HL-60 (cell line): ENCODE measurements around the gene CIRBP.

Source experiments
- GABPA ChIP-seq: IDR thresholded peaks from 2 replicates; pipeline ENCODE4 v1.6.1; 2012; ENCODE audit warnings: low read depth
- TF ChIP-seq, protein P1 (sequence below): IDR thresholded peaks from one replicate; pipeline ENCODE4 v1.5.1; 2011; ENCODE audit warnings: low read length, control low read depth, inconsistent platforms; ENCODE audit not compliant: insufficient read depth

DNA sequence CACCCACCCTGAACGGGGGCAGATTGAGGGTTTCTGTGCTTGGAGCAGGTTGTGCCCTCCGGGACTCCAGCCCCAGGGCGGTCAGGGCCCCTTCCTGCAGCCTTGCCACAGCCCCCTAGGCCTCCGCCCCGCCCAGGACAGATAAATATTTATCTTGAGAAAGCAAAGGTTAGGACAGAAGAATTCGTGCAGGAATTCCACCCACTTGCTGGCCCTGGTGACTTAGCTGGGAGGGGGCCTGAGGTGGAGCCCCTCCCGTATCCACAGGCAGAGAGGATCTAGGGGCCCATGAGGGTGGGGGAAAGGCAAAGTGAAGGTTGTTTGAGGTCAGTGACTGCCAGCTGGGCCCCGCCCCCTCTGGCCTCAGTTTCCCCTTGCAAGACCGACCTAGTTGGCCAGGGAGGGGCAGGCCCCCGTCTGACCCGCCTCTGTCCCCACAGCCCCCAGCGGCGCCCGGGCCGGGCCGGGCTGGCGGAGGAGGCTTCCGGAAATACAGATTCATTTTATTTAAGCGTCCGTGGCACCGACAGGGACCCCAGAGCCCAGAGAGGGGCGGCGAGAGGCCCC lies 15.5 kb upstream of the CIRBP start:
- TF ChIP-seq, protein P1, sequence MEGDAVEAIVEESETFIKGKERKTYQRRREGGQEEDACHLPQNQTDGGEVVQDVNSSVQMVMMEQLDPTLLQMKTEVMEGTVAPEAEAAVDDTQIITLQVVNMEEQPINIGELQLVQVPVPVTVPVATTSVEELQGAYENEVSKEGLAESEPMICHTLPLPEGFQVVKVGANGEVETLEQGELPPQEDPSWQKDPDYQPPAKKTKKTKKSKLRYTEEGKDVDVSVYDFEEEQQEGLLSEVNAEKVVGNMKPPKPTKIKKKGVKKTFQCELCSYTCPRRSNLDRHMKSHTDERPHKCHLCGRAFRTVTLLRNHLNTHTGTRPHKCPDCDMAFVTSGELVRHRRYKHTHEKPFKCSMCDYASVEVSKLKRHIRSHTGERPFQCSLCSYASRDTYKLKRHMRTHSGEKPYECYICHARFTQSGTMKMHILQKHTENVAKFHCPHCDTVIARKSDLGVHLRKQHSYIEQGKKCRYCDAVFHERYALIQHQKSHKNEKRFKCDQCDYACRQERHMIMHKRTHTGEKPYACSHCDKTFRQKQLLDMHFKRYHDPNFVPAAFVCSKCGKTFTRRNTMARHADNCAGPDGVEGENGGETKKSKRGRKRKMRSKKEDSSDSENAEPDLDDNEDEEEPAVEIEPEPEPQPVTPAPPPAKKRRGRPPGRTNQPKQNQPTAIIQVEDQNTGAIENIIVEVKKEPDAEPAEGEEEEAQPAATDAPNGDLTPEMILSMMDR = no peak
- TF ChIP-seq GABPA = no peak
